Kidney tubule cell (primary cell): ENCODE data around the gene KRT5.
"Not testable (repeated sequence)": the region's sequence is repeated elsewhere in the genome, so short reads cannot be mapped to it uniquely, and the experiment has no call there.

ENCODE experiments used
- DNase-seq: peaks from one replicate; pipeline ENCODE4 v3.0.0-alpha.2; 2018; ENCODE audit warnings: low spot score

KRT5 gene

DNA sequence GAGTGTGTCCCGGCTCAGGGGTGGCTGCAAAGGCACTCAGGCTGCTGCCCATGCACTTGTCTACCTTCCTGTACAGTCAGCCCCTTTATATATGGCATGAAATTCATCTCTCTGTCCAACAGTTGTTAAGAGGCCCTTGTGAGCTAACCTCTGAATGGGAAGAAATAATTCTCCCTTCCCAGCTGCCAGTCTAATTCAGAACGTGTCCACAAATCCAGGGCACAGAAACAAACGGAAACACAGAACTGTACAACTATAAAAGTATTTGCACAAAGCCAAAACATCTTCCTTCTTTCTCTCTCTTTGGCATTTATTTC, 849 bp downstream of the KRT5 start:
- DNase-seq = no peak

DNA sequence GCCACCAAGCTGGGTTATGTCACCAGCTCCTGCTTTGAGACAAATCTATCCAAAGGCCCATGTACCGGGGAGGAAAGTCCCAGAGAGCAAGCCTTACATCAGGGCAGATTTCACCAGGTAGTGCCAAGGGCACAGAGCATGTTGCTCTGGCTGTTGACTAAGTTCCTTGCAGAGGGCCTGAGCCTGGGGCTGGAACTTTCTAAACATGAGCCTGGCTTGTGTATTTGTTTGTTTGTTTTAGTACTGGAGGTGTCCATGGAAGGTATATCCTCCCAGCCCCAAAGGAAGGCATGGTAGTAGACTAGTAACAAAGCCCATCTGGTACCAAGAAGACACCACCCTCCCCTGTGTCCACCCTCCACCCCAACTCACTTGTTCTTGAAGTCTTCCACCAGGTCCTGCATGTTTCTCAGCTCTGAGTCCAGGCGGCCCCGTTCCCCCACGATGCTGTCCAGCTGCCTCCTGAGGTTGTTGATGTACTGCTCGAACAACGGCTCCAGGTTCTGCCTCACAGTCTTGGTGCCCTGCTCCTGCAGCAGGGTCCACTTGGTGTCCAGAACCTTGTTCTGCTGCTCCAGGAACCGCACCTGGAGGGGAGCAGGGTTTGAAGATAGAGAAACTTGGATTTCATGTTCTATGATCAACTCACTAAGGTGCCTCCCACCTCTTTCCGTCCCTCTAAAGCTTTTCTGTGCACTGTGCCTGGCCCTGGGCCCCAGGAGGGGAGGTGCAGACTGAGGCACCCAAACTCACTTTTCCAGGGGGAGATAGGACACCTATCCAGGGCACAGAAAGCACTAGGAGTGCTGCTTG, 1.4 kb downstream of the KRT5 start:
- DNase-seq = no peak

DNA sequence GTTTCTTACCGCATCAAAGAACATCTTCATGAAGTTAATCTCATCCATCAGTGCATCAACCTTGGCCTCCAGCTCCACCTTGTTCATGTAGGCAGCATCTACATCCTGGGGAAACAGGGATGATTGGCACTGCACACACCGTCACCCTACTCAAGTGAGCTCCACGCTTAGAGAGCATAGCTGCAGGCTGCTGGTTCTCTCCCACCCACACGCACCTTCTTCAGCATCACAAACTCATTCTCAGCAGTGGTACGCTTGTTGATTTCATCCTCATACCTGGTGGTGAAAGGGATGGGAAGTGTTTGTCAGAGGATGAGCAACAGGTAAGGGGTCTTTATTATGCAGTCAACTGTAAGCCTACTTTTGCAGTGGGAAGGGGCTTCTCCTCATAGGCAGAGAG, 2.3 kb downstream of the KRT5 start:
- no peak for DNase-seq

DNA sequence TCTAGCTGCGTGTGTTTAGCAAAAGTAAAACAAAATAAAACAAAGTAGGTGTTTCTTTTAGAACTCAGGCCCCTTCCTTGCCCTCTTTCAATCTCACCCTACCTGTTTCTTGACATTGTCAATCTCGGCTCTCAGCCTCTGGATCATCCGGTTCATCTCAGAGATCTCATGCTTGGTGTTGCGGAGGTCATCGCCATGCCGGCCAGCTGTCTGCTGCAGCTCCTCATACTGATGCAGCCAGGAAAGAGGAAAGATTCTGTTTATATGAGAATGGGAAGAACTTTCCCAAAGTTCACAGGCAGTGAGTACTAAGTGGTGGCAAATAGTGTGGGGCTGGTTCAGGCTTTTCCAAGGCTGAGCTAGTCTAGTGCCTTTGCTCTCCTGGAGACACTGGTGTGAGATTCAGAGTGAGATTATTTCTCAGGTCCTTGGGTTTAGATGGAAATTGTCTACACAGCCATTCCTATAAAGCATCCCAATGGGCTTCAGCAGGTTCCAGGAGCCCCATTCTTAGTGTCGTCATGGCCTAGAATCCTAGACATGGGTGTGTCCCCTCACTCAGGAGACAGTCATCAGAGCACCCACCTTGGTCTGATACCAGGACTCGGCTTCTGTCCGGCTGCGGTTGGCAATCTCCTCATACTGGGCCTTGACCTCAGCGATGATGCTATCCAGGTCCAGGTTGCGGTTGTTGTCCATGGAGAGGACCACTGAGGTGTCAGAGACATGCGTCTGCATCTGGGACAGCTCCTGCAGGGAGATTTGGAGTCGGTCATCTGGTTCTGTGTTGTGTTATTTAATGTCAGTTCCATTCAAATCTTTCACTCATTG, 3.0 kb downstream of the KRT5 start:
- DNase-seq = no peak

DNA sequence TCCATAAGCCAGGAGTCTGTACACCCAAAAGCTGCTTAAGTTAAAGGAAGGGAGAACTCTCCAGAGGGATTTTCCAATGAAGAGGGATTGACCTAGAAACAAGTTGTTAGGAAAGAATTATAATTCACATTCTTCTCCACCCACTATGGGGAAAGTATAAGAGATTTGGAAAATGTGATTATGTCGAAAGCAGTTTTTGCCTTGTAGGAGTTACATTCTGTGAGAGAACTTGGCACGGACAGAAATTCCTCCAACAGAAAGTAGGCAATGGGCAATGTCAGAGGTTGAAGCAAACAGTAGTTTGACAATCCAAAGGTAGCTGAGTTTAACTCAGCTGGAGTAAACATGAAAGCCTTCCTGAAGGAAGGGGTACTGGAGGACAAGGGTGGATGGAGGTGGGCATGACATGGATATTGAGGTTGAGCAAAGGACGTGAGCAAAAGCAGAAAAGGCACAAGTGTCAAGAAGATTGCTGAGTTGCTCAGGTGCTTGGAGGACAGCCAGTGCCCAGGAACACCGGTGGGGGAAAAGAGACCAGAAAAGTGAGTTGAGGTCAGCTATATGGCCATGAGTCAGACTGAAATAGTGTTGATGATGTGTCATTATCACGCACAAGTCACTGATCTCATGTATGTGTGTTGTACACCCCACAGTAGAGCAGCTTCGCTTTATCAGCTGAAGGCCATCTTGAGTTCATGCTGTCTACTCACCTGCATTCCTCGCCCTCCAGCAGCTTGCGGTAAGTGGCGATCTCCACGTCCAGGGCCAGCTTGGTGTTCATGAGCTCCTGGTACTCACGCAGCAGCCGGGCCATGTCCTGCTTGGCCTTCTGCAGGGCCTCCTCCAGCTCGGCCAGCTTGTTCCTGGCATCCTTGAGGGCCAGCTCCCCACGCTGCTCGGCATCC, 4.0 kb downstream of the KRT5 start:
- no peak for DNase-seq

DNA sequence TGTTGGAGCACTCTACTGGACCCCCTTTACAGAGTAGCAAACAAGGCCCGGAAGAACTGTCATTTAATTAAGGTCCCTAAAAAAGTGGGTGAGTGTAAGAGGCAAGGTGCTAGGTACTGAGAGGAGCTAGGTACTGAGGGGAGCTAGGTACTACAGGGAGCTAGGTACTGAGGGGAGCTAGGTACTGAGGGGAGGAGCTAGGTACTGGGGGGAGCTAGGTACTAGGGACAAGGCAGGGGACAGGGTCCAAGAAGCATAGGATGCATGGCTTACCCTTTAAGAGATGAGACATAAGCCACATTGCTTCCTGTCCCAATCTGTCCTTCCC, 4.9 kb downstream of the KRT5 start:
- no peak for DNase-seq

DNA sequence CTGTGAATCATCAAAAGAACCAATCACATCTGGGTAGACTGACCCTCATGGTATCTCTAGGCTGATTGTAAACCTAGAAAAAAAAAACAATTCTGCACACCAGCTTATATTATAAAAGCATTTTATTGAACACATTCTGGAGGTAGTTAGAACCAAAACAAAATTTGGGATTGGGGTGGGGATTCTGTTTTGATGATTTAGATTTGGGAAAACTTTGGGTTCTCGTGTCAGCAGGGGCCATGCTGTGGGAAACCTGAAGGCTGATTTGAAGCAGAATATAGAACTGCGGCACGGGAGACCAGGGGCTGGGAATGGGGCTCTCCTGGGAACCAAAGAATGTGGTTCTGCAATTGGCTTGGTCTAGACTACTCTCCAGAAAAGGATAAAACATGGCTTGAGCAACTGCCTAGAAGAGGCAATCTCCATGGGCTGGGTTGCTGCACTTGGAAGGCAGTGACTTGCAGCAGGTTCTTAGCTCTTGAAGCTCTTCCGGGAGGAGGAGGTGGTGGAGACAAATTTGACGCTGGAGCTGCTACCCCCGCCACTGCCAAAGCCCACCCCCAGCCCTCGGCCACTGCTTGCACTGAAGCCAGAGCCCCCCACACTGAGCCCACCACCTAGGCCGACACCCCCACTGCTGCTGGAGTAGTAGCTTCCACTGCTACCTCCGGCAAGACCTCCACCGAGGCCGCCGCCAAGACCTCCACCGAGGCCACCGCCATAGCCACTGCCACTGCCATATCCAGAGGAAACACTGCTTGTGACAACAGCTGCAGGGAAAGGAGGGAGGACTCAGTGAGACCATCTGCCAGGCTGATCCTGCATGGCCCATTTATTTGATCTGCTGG, 5.5 kb downstream of the KRT5 start:
- no peak for DNase-seq

DNA sequence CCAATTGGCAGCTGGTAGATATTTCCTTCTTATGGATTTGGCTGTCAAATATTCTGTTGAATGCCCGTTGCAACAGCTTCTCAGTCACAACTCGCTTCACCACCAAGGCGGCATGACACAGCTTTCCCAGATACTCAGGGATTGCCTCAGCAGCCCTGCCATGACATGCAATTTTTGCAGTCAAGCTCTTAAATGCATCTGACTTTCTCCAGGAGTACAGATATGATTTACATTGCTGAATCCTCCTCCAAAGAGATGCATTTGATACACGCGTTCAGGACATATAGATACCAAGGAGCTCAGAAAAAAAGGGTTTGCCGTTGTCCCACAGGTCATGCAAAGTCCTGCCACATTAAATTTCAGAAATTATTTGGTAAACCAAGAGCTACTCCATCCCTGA, 6.5 kb downstream of the KRT5 start:
- DNase-seq = no peak

DNA sequence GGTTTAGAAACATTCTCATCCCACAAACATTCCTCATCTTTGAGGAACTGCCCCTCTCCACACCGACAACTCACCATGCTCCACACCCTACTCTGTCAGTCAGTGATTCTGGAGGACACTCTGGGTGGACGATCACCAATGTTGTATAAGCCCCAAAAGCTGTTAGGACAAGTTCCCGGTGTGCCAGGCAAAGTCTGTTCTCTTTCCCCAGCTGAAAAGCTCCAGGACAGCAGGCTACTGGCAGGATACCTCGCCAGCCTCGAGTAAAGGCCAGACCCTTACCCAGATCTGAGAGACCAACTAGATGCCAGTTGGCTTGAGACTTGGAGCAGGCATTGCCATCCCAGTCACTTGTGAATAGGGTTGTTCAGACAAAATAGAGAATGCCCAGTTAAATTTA, 12.0 kb downstream of the KRT5 start:
- DNase-seq = no peak

DNA sequence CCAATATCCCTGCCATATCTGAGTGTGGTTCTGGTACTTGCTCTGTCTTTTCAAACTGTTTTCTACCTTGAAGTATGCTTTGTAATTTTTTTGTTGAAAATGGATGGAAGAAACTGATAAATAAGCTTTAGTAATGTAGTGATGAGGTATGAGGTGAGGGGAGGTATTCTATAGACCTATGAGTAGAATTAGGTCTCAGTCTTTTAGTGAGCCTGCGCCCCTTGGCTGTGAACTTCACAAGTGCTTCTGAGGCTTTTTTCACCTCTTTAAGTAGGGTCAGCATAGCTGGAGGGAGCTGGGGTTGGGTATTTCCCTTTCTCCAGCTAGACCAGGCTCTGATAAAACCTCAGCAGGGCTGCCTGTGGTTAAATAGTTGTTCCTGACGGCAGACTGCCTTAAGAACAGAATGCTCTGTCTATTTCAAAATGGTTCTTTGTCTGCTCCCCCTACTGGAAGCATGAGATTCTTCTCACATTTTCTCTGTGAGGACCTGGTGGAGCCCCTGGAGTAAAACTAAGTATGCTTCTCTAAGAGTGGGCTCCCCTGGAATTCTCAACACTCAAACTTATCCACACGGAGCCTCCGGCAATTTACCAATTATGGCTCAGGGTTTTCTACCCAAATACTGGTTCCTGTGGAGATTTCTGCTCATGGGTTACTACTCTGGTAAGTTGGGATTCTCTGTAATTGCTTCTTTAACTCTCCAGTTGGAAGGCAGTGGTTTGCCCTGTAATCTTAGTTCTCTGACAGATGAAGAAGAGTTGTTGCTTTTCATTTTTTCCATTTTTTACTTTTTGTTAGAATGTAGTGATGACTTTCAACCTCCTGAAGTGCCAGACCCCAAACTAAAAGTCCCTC, 13.1 kb downstream of the KRT5 start:
- DNase-seq = peak; percentile 75

DNA sequence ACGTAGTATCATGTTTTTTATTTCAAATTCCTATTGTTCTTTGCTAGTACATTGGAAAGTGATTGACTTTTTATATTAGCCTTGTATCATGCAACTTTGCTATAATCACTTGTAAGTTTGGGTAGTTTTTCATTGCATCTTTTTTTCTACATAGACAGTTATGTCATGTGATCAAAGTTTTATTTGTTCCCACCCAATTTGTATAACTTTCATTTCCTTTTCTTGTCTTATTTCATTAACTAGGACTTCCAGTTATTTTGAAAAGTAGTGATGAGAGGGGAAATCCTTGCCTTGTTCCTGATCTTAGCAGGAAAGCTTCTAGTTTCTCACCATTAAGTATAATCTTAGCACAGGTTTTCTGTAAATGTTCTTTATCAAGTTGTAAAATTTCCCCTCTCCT, 17.3 kb downstream of the KRT5 start:
- no peak for DNase-seq

DNA sequence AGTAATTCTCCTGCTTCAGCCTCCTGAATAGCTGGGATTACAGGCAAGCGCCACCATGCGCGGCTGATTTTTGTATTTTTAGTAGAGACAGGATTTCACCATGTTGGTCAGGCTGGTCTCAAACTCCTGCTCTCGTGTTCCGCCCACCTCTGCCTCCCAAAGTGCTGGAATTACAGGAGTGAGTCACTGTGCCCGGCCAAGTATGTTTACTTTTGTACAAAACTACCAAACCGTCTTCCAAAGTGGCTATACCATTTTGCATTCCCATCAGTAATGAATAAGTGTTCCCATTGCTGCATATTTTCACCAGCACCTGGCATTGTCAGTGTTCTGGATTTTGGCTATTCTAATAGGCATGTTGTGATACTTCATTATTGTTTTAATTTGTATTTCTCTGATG, 18.7 kb downstream of the KRT5 start:
- DNase-seq = no peak

DNA sequence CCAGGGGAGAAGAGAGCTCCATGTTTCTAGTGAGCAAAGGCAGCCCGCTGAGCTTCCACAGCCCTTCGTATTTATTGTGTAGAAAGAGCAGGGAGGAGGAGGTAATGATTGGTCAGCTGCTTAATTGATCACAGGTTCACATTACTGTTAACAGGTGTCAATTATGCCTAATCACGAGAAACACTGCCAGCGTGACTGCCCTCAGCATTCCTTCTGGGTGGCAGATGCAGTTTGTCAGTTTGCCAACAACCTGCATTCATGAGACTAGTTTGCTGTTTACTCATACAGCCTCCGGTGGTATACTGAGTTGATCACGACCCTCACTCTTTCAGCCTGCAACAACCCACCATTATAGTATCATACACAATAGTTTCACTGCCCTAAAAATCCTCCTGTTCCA, 19.6 kb downstream of the KRT5 start:
- not testable (repeated sequence) for DNase-seq

DNA sequence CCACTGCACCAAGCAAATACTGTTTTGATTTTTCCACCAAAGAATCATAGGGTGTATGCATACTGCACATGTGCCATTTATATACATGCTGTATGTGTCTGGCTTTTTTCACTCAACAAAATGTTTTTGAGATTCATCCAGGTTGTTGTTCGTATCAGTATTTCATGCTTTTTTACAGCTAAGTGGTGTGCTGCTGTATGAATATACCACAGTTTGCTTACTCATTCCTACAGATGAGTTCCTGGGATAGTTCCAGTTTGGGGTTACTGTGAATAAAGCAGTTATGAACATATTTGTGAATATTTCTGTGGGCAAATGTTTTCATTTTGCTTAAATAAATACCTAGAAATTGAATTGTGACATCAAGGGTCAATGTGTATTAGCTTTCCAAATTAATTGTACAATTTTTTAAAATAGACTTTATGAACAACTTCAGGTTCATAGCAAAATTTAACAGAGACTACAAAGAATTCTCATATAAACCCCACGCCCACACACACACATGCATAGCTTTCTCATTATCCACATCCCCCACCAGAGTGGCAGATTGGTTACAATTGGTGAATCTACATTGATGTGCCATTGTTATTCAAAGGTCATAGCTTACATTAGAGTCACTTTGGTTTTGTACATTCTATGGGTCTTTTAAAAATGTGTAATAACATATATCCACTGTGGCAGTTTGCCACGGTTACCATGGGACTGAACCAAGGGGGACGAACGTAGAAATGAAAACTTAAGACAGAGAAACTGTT, 20.2 kb downstream of the KRT5 start:
- no peak for DNase-seq

DNA sequence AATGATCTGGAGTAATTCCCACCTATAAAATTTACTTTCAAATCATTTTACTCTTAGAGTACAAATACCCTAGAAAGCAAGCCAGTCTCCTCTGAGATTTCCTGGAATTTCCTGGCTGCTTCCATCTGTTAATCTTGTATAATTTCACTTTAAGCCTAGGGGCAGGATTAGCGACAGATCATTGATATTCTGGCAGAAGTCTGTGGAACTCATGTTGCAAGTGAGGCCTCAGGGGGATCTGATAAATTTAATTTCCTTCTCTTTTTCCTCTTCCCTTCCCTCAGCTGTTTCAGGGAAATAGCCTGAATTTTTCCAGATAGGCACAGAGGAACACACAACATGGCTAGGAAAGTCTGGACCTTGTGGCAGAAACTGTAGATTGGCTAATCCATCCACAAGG, 21.2 kb downstream of the KRT5 start:
- no peak for DNase-seq

DNA sequence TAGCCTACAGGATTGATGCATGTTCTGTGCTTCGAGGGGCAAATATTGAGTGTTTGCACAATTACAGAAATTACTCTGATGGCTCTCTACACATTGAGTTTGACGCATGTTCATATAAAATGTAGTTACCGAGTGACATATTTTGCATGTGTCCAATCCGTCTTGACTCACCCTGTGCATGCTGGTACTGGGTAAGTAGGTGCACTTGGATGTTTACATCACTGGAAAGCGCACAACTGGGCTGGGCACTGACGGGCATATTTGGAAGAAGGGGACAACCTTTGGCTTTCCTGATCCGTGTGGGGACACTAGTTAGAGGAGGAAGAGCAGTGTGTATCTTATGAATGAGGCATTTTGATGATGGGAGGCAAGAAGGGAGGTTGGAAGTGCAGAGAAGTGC, 22.2 kb downstream of the KRT5 start:
- no peak for DNase-seq

DNA sequence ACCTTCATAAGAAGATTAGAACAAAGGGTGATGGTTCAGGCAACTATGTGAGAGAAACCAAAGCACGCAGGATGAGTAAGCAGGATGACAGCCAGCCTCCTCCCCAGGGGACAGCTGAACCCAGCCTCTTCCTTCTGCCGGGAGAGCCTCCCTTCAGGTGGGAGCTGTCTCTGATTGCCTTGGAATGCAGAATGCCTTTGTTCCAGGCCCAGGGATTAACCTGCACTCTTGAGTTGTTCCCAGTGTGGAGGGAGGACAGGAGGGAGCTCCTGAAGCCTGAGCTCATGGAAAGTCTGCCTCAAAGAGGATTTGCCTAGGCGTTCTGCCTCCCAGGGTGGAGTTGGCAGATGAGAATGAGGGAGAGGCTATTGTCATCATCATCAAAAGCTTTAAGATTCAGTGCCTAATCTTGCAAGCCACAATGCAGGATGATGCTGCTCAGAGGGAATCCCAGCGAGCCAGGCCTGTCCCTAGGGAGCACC, 23.6 kb downstream of the KRT5 start:
- DNase-seq = peak; percentile 86

DNA sequence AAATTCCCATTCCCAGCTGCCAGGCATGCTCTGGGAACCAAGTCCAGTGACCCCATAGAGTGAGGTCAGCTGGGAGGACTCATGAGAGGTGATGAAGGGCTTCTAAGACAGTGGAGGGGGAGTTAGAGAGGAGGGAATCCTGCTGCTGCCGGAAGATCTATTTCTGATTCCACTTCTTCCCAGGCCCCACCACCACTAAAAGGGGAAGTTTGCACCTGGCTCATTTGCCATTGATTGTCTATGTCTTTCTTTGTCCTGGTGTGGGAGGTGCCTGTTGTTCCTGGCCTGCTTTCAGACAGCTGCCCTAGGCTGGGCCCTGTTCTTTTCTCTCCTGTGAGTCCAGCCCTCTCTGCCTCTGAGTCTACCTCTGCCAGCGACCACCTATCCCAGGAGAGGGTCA, 24.1 kb downstream of the KRT5 start:
- DNase-seq = no peak

DNA sequence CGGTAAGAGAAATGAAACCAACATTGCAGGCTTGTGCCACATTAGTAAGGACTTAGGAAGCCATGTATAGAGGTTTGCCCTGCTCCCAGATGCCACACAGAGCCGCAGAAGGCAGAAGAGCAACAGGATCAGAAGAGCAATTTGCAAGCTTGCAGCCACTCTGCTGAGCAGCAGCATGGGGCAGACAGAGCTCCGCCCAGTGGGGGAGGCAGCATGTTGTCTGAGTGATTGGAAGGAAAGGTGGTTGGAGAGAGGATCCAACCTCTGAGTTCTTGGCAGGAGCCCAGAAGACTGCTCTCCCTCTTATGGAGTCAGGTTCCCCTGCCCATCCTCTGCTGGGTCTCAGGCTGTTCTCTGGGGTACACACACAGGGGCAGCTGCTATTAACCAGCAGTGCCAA, 24.8 kb downstream of the KRT5 start:
- DNase-seq = peak; percentile 54

DNA sequence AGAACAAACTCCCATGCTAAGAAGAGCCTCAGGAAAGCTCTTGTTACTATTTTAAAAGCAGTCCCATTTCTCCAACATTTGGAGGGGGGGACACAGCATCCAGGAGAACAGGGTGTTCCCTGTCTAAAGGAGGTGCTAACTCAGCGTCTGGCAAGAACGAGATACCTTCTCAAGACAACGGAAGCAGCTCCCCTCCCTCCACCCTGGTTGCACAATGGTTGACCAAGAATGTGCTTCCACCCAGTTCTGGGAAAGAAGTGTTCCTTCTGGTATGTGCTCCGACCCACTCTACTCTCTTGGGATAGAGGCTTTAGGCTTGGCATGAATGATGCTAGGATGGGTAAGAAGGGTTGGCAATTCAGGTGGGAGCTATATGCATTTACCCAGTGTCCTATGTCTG, 25.7 kb downstream of the KRT5 start:
- DNase-seq = peak; percentile 7
